Activated CD4-positive, alpha-beta T cell treated with anti-CD3 and anti-CD28 coated beads, Interleukin-2, amount 50 U/mL, for 1 hour (primary cell): ENCODE data around the gene MAN2B2.
A peak's percentile ranks its signal among the peaks of the same experiment; 100 is the strongest.
"Not testable (repeated sequence)": the region's sequence is repeated elsewhere in the genome, so short reads cannot be mapped to it uniquely, and the experiment has no call there.

ENCODE experiments used
- DNase-seq: peaks from one replicate; pipeline ENCODE4 v3.0.0-alpha.2; 2020

Gene MAN2B2

GRCh38 chr4:6618386-6619115 lies 43.6 kb downstream of the MAN2B2 start:
- no peak for DNase-seq

GRCh38 chr4:6619116-6619465 lies 44.1 kb downstream of the MAN2B2 start:
- no peak for DNase-seq

- no peak for DNase-seq
Measured at GRCh38 chr4:6619466-6620255, 44.7 kb downstream of the MAN2B2 start.

GRCh38 chr4:6620296-6620695 lies 45.3 kb downstream of the MAN2B2 start:
- no peak for DNase-seq

GRCh38 chr4:6620891-6621555 lies 46.0 kb downstream of the MAN2B2 start:
- no peak for DNase-seq

- no peak for DNase-seq
Measured at GRCh38 chr4:6621556-6621927, 46.6 kb downstream of the MAN2B2 start.

- no peak for DNase-seq
Measured at GRCh38 chr4:6622744-6623143, 47.8 kb downstream of the MAN2B2 start.

- DNase-seq: no peak
Measured at GRCh38 chr4:6625256-6625655, 50.3 kb downstream of the MAN2B2 start.

GRCh38 chr4:6626066-6626465 lies 51.1 kb downstream of the MAN2B2 start:
- no peak for DNase-seq

GRCh38 chr4:6627832-6628231 lies 52.8 kb downstream of the MAN2B2 start:
- DNase-seq: no peak

GRCh38 chr4:6628484-6628883 lies 53.5 kb downstream of the MAN2B2 start:
- DNase-seq: not testable (repeated sequence)

GRCh38 chr4:6632125-6632524 lies 57.1 kb downstream of the MAN2B2 start:
- no peak for DNase-seq

- DNase-seq: no peak
Measured at GRCh38 chr4:6633091-6633906, 58.3 kb downstream of the MAN2B2 start.

GRCh38 chr4:6634746-6635145 lies 59.8 kb downstream of the MAN2B2 start:
- no peak for DNase-seq

- no peak for DNase-seq
Measured at GRCh38 chr4:6639137-6639680, 64.2 kb downstream of the MAN2B2 start.

- DNase-seq: peak; percentile 93
Measured at GRCh38 chr4:6640292-6641163, 65.5 kb downstream of the MAN2B2 start, which contains the start of gene MRFAP1. TSS of gene MRFAP1 (plus strand) at chr4:6640685. CDS start at chr4:6640863, 178 bp downstream.

GRCh38 chr4:6641164-6641970 lies 66.4 kb downstream of the MAN2B2 start:
- peak; percentile 50 for DNase-seq

- no peak for DNase-seq
Measured at GRCh38 chr4:6641971-6642320, 67.0 kb downstream of the MAN2B2 start.

GRCh38 chr4:6643141-6643847 lies 68.3 kb downstream of the MAN2B2 start:
- DNase-seq: no peak
